Right cardiac atrium (tissue), 5 donors: ENCODE results near the gene AP5S1. TPM values are rescaled to one million over a fixed set of nuclear protein-coding genes. Genes with fewer than 3 reads are reported as not detected.
"Not testable (repeated sequence)": the region's sequence is repeated elsewhere in the genome, so short reads cannot be mapped to it uniquely, and the experiment has no call there.

ENCODE experiments used
- ATAC-seq, 2 donors: fragments of 200-7000 bp; cut with Tn5 transposase; one replicate each; pipeline versions ENCODE4 v1.8.0 to v1.9.1; 2020; ENCODE audit warnings: moderate library complexity in 2 of 2, mild to moderate bottlenecking in 1 of 2
- DNase-seq, 3 donors: peaks; one replicate each; pipeline ENCODE4 v3.0.0-alpha.2; 2020
- H3K27ac ChIP-seq: one replicate; pipeline ENCODE4 v1.5.1; 2013; ENCODE audit warnings: mild to moderate bottlenecking, low read length, control low read depth, moderate library complexity
- H3K27me3 ChIP-seq: one replicate; pipeline ENCODE4 v1.6.1; 2013; ENCODE audit not compliant: control insufficient read depth, insufficient read depth
- H3K4me1 ChIP-seq: one replicate; pipeline ENCODE4 v1.6.1; 2013; ENCODE audit warnings: low read length; ENCODE audit not compliant: control insufficient read depth, insufficient read depth
- H3K4me3 ChIP-seq: one replicate; pipeline ENCODE4 v1.5.1; 2013; ENCODE audit warnings: low read length, control low read depth
- H3K9me3 ChIP-seq: one replicate; pipeline ENCODE4 v1.6.1; 2013; ENCODE audit warnings: low read length; ENCODE audit not compliant: control insufficient read depth
- WGBS: extraction: QIAGEN DNeasy Blood & Tissue Kit; methylation state at CpG from one replicate; pipeline ENCODE4 v1.1.7; 2013; 5-methylcytosine and 5-hydroxymethylcytosine counted together
- intact Hi-C, 4 donors: fragments of 100-400 bp; cut with DNase I; formaldehyde crosslinking; loops; one replicate each; pipeline versions ENCODE4 v1.11.0 to v1.14.0; 2022 to 2023
- polyA plus RNA-seq: library from polyadenylated mRNA; stranded (reverse); fragments of 200-250 nt; gene quantifications from one replicate; pipeline ENCODE4 v1.2.3, GENCODE V29; 2013
- total RNA-seq, 4 donors: library from RNA; stranded (reverse); fragmentation: NEBNext Ultra II Directional; extraction: Animal tissue kit (Norgen Biotek cat#: 25700); gene quantifications; one replicate each; pipeline ENCODE4 v1.2.1, GENCODE V29; 2021
- donor health status: healthy with polysubstance abuse.
- donor health status: DM: no; HTN: yes; CAD: no.
- donor health status: DM: no; HTN: no; CAD: no.
- donor health status: DM: no; HTN: yes; CAD: no; lungs with severe emphysema.
- donor health status: DM: yes; HTN: yes; CAD: no.

AP5S1 gene
- total and polyA plus RNA-seq, 5 donors: 12.3 to 17.2 (median 12.6) TPM

DNA sequence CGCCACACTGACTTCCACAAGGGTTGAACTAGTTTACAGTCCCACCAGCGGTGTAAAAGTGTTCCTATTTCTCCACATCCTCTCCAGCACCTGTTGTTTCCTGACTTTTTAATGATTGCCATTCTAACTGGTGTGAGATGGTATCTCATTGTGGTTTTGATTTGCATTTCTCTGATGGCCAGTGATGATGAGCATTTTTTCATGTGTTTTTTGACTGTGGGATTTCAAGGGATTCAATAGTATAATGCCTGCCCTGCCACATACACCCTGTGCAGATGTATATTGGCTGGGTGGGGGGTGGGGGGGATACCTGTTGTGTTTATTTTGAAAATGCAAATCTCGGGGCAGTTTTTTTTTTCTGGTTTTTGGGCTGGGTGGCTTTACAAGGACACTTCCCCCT is 26.2 kb upstream of the AP5S1 start:
- WGBS: 93% methylated on average over 3 of the region's 3 CpGs
- ATAC-seq, H3K4me3 ChIP-seq, H3K9me3 ChIP-seq, H3K27ac ChIP-seq, DNase-seq, intact Hi-C loops, H3K27me3 ChIP-seq, H3K4me1 ChIP-seq: not testable (repeated sequence)

- DNase-seq: peak in 2 of 3 donors; percentile 16 to 60
- intact Hi-C loops: no loop called here
- 81% methylated on average over 25 of the region's 25 CpGs for WGBS
- no peak for ATAC-seq
- peak overlapping the region; percentile 98 for H3K27ac ChIP-seq
- H3K4me1 ChIP-seq: no peaks in the 10 kb centered on the region
- no peaks in the 10 kb centered on the region for H3K9me3 ChIP-seq
- H3K4me3 ChIP-seq: peak overlapping the region; percentile 57
- H3K27me3 ChIP-seq: no peaks in the 10 kb centered on the region
Observed at GRCh38 chr20:3794701-3795420, 25.5 kb upstream of the AP5S1 start.

DNA sequence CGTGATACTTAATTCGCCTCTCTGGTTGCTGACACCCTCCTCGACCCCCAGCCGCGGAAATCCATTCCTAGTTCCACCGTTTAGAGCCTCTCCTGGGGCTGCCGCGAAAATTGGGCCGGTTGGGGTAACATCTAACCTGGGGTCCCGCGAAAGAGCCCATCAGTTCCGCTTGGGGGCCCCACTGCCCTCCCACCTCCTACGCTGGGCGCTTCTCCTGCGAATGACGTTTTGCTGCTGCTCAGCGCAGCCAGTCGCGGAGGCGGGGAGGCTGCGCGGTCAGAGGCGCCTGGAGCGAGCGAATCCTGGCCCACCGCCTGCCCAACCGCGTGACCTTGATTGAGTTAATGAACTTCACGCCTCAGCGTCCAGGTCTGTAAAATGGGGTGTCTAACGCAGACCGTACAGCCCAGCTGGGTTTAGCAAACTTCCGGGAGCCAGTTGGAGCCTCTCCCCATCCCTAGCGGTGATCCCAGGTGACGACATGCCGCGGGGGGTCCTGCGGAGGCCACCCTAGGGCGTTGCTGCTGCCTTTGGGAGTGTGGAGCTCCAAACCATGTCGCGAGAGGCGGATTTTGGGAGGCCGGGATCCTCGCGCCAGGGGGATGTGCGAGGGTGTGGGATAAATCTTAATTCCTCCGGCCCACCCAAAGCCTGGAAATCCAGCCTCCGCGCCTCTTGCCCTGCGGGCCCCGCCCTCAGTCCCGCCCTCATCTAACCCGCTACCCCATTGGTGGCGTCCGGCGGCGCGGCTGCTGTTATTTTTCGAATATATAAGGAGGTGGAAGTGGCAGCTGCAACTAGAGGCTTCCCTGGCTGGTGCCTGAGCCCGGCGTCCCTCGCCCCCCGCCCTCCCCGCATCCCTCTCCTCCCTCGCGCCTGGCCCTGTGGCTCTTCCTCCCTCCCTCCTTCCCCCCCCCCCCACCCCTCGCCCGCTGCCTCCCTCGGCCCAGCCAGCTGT is 24.6 kb upstream of the AP5S1 start, which contains the start of gene CDC25B:
TSS of gene CDC25B (plus strand) at position 800 of the 958 bp plus-strand sequence. CDS start 222 bp downstream, outside the sequence.
- H3K9me3 ChIP-seq: no peaks in the 10 kb centered on the region
- no peaks in the 10 kb centered on the region for H3K27me3 ChIP-seq
- ATAC-seq (peak; percentile 96), DNase-seq (peak; percentile 95 to 99 (median 97))
- intact Hi-C loops: no loop called here
- peak within 1 kb of the TSS; percentile 57 for H3K4me3 ChIP-seq
- no peaks in the 10 kb centered on the region for H3K4me1 ChIP-seq
- under 1% methylated on average over 65 of the region's 69 CpGs for WGBS
- peak within 1 kb of the TSS; percentile 98 for H3K27ac ChIP-seq

GRCh38 chr20:3796477-3797225 is 23.7 kb upstream of the AP5S1 start:
- ATAC-seq (peak in 1 of 2 donors; percentile 15), DNase-seq (peak in 1 of 3 donors; percentile 55)
- Histone ChIP-seq H3K27ac (no peak overlapping the region), H3K27me3 (no peaks in the 10 kb centered on the region), H3K9me3 (no peaks in the 10 kb centered on the region), H3K4me3 (peak overlapping the region; percentile 57), H3K4me1 (no peaks in the 10 kb centered on the region)
- WGBS: 13% methylated on average over 33 of the region's 33 CpGs
- intact Hi-C loops: no loop called here

GRCh38 chr20:3797226-3797545 is 23.2 kb upstream of the AP5S1 start:
- ATAC-seq (no peak), DNase-seq (peak in 2 of 3 donors; percentile 9 to 60)
- Histone ChIP-seq H3K4me3 (no peak overlapping the region), H3K27ac (no peak overlapping the region), H3K9me3 (no peaks in the 10 kb centered on the region), H3K4me1 (no peaks in the 10 kb centered on the region), H3K27me3 (no peaks in the 10 kb centered on the region)
- intact Hi-C loops: no loop called here
- 86% methylated on average over 5 of the region's 5 CpGs for WGBS

- WGBS: 76% methylated on average over 19 of the region's 19 CpGs
Observed at GRCh38 chr20:3797592-3798372, 22.6 kb upstream of the AP5S1 start.

DNA sequence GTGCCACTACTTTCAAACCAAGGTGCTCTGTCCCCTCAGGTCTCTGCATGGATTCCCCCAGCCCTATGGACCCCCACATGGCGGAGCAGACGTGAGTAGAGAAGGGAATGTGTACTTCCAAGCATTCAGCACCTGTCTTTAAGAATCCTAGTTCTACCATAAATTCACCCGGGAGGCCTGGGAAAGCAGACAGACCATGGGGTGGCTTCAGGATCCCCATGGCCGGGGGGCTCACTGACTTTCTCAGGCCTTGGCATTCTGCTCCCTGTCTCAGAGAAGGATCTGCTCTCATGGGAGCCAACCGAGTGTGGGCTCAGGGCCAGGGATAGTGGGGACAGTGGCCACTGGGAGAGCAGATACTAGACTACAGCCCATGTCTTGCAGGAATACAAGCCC is 22.0 kb upstream of the AP5S1 start:
- DNase-seq (peak in 2 of 3 donors; percentile 8 to 49), ATAC-seq (no peak)
- 72% methylated on average over 5 of the region's 5 CpGs for WGBS
- Histone ChIP-seq H3K4me3 (no peak overlapping the region), H3K27ac (no peak overlapping the region), H3K4me1 (no peaks in the 10 kb centered on the region), H3K27me3 (no peaks in the 10 kb centered on the region), H3K9me3 (no peaks in the 10 kb centered on the region)
- intact Hi-C loops: no loop called here

More at GRCh38 chr20:3797592-3798372, 22.6 kb upstream of the AP5S1 start:
- ATAC-seq: no peak
- no peaks in the 10 kb centered on the region for H3K27me3 ChIP-seq
- peak; percentile 12 to 37 (median 20) for DNase-seq
- no peak overlapping the region for H3K27ac ChIP-seq
- no peaks in the 10 kb centered on the region for H3K9me3 ChIP-seq
- intact Hi-C loops: no loop called here
- no peak overlapping the region for H3K4me3 ChIP-seq
- H3K4me1 ChIP-seq: no peaks in the 10 kb centered on the region

DNA sequence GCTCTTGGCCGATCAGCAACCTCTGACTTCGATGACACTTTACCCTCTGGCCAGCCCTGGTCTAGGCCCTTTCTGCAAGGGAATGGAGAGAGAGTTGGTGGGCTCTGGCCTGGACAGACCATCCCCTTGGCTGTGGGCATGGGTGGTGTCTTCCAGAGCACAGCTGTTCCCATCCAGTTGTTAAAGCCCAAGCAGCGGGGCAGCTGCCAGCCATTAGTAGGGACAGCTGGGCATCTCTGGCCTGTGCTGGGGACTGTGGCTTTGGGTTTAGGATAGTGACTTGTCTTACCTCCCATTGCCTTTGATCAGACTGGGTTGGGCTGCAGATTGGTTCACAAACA is 21.5 kb upstream of the AP5S1 start:
- peak; percentile 2 to 28 (median 21) for DNase-seq
- WGBS: 83% methylated on average over 3 of the region's 3 CpGs
- Histone ChIP-seq H3K4me1 (no peaks in the 10 kb centered on the region), H3K9me3 (no peaks in the 10 kb centered on the region), H3K27ac (no peak overlapping the region), H3K27me3 (no peaks in the 10 kb centered on the region), H3K4me3 (no peak overlapping the region)
- intact Hi-C loops: no loop called here
- ATAC-seq: no peak

DNA sequence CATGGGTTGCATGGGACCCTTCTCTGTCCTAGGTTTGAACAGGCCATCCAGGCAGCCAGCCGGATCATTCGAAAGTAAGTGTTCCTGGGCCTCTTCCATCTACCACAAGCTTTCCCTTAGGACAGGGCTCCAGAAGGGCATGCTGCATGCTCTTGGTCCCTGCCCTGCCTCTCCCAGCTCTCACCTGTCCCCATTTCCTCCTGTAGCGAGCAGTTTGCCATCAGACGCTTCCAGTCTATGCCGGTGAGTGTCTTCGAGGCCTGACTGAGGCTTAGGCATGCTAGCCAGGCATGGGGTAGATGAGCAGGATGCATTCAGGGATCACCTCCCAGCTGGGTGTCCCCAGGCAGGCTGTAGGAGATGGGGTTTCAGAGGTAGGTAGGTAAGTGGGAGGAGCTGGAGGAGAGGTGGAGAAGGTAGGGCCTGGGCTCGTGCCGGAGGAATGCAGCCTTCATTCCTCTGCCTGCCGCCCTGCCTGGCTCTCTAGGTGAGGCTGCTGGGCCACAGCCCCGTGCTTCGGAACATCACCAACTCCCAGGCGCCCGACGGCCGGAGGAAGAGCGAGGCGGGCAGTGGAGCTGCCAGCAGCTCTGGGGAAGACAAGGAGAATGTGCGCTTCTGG is 20.0 kb upstream of the AP5S1 start:
- Histone ChIP-seq H3K27me3 (no peaks in the 10 kb centered on the region), H3K4me1 (no peaks in the 10 kb centered on the region), H3K9me3 (no peaks in the 10 kb centered on the region), H3K27ac (no peak overlapping the region), H3K4me3 (no peak overlapping the region)
- DNase-seq: peak in 2 of 3 donors; percentile 21 to 49
- no peak for ATAC-seq
- whole genome bisulfite sequencing: 90% methylated on average over 18 of the region's 18 CpGs
- intact Hi-C loops: no loop called here

DNA sequence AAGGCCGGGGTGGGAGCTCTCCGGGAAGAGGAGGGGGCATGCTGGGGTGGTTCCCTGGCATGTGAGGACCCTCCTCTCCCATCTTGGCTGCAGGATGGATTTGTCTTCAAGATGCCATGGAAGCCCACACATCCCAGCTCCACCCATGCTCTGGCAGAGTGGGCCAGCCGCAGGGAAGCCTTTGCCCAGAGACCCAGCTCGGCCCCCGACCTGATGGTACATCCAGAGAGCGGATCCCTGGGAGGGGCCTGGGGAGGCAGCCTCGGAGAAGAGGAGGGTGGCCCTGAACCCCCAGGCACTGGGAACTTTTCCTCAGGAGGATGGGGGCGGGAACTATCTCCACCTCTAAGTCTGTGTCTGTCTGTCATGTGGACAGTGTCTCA is 19.5 kb upstream of the AP5S1 start:
- Histone ChIP-seq H3K4me3 (no peak overlapping the region), H3K27ac (no peak overlapping the region), H3K27me3 (no peaks in the 10 kb centered on the region), H3K9me3 (no peaks in the 10 kb centered on the region), H3K4me1 (no peaks in the 10 kb centered on the region)
- intact Hi-C loops: no loop called here
- ATAC-seq (no peak), DNase-seq (peak in 2 of 3 donors; percentile 46 to 50)
- WGBS: 92% methylated on average over 8 of the region's 8 CpGs
